ENCODE results near the gene PLEKHH3. TPM values are rescaled to one million over a fixed set of nuclear protein-coding genes. Genes with fewer than 3 reads are reported as not detected.

Gene PLEKHH3
- total RNA-seq, 1 experiment from 2014 or later: 66.3 TPM

GRCh38 chr17:42657824-42658588, 18.8 kb downstream of the PLEKHH3 start:
- no peaks in the 10 kb centered on the region for H3K79me2 ChIP-seq (ENCODE audit: insufficient read depth, low read length)
- CTCF ChIA-PET: no interaction called here
- no peaks in the 10 kb centered on the region for H3K27me3 ChIP-seq (ENCODE audit: insufficient read depth, low read length)
- TF ChIP-seq RAD21 (IDR thresholded peaks at IDR 0.05; ENCODE audit: low read depth): no peak
- TF ChIP-seq CBX3 (IDR thresholded peaks at IDR 0.05; ENCODE audit: low read depth): peak; percentile 21; the same call in 1 of the 2 replicates
- TF ChIP-seq, protein P1, sequence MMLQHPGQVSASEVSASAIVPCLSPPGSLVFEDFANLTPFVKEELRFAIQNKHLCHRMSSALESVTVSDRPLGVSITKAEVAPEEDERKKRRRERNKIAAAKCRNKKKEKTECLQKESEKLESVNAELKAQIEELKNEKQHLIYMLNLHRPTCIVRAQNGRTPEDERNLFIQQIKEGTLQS (IDR thresholded peaks at IDR 0.05): no peak
- H3K4me2 ChIP-seq (ENCODE audit: low read length): no peak overlapping the region
- DNase-seq (ENCODE audit: low read depth, low spot score) (no peak), ATAC-seq (no peak)
- H3K4me3 ChIP-seq (replicated peaks in 1 of 2; ENCODE audit: low read depth in 1 of 2, low read length in 2 of 2): no peak overlapping the region
- no peak overlapping the region for H3K9ac ChIP-seq (ENCODE audit: low read length)
- intact Hi-C loops (cut with micrococcal nuclease): loop anchor here (5.0 kb wide), 1 partner anchor 36 kb away; no protein-coding TSS in a partner anchor
- H2AFZ ChIP-seq (ENCODE audit: low read depth, low read length, poor library complexity, severe bottlenecking): no peak overlapping the region
- H3K9me3 ChIP-seq (ENCODE audit: control insufficient read depth in 1 of 2, insufficient read depth in 1 of 2, low read depth in 1 of 2, low read length in 2 of 2): no peaks in the 10 kb centered on the region; a peak in 1 of 4 replicates
- 0 out of 4 replicates have a peak, but pooled peaks cover 0 to 3% of the 10 kb centered on the region in 2 experiments for H3K36me3 ChIP-seq (ENCODE audit: control insufficient read depth in 1 of 2, insufficient read depth in 2 of 2, low read length in 2 of 2)
- POLR2A ChIA-PET: no interaction called here
- RAD21 ChIA-PET (ENCODE audit: low non-redundant PET in 1 of 2, low total read pairs in 2 of 2, uncharacterized antibody in 2 of 2, unreplicated experiment in 2 of 2): no interaction called here
- no peaks in the 10 kb centered on the region for H3K9me2 ChIP-seq (ENCODE audit: insufficient read depth)
- peaks cover 20 to 43% of the 10 kb centered on the region in 2 experiments for H3K4me1 ChIP-seq (ENCODE audit: control insufficient read depth in 1 of 2, insufficient read depth in 2 of 2, low read length in 2 of 2)
- peak overlapping the region; percentile 92; the same call in 1 of the 2 replicates for H3K27ac ChIP-seq (ENCODE audit: low read depth, low read length)
- BruUV-seq (replicated peaks): no TSS peak
- H4K20me1 ChIP-seq (ENCODE audit: insufficient read depth): no peaks in the 10 kb centered on the region

GRCh38 chr17:42655528-42655927, 21.3 kb downstream of the PLEKHH3 start:
- ChIA-PET RAD21 (ENCODE audit: low non-redundant PET in 1 of 2, low total read pairs in 2 of 2, uncharacterized antibody in 2 of 2, unreplicated experiment in 2 of 2) (no interaction called here), POLR2A (no interaction called here), CTCF (no interaction called here)
- intact Hi-C loops (cut with micrococcal nuclease): loop anchor here (5.0 kb wide), 1 partner anchor 33 kb away; no protein-coding TSS in a partner anchor
- no peak overlapping the region for H3K27ac ChIP-seq (ENCODE audit: low read depth, low read length)
- no peak overlapping the region for H3K9ac ChIP-seq (ENCODE audit: low read length)
- BruUV-seq (replicated peaks): no TSS peak
- H3K4me3 ChIP-seq (replicated peaks in 1 of 2; ENCODE audit: low read depth in 1 of 2, low read length in 2 of 2): no peak overlapping the region
- H3K9me3 ChIP-seq (ENCODE audit: control insufficient read depth in 1 of 2, insufficient read depth in 1 of 2, low read depth in 1 of 2, low read length in 2 of 2): no peaks in the 10 kb centered on the region; a peak in 1 of 4 replicates
- ATAC-seq (no peak), DNase-seq (ENCODE audit: low read depth, low spot score) (no peak)
- no peaks in the 10 kb centered on the region for H3K36me3 ChIP-seq (ENCODE audit: control insufficient read depth in 1 of 2, insufficient read depth in 2 of 2, low read length in 2 of 2)
- H4K20me1 ChIP-seq (ENCODE audit: insufficient read depth): no peaks in the 10 kb centered on the region
- H3K79me2 ChIP-seq (ENCODE audit: insufficient read depth, low read length): no peaks in the 10 kb centered on the region
- H3K27me3 ChIP-seq (ENCODE audit: insufficient read depth, low read length): no peaks in the 10 kb centered on the region
- TF ChIP-seq, protein P2, sequence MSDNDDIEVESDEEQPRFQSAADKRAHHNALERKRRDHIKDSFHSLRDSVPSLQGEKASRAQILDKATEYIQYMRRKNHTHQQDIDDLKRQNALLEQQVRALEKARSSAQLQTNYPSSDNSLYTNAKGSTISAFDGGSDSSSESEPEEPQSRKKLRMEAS (IDR thresholded peaks at IDR 0.05): peak; percentile 47; the same call in 1 of the 2 replicates
- TF ChIP-seq CEBPB (IDR thresholded peaks at IDR 0.05; ENCODE audit: low read depth): no peak
- H3K4me1 ChIP-seq (ENCODE audit: control insufficient read depth in 1 of 2, insufficient read depth in 2 of 2, low read length in 2 of 2): peaks cover 7 to 31% of the 10 kb centered on the region in 2 experiments
- peak overlapping the region; percentile 36 for H3K4me2 ChIP-seq (ENCODE audit: low read length)
- no peaks in the 10 kb centered on the region for H3K9me2 ChIP-seq (ENCODE audit: insufficient read depth)
- peak overlapping the region; percentile 46 for H2AFZ ChIP-seq (ENCODE audit: low read depth, low read length, poor library complexity, severe bottlenecking)

Data from HCT116 (cell line).